H1 (cell line): ENCODE measurements around the gene BCL2A1. TPM values are rescaled to one million over a fixed set of nuclear protein-coding genes. Genes with fewer than 3 reads are reported as not detected.

ENCODE experiments used
- CHD1 ChIP-seq: IDR thresholded peaks from 2 replicates; pipeline ENCODE4 v1.6.1; 2012; ENCODE audit warnings: low read depth, low read length, improper control_type of control experiment
- CTCF ChIP-seq, 3 experiments: IDR thresholded peaks; 1 replicate in 2 of 3; 2 replicates in 1 of 3; pipeline versions ENCODE4 v1.5.1 to v1.6.1; 2011; ENCODE audit warnings: low read length in 3 of 3, mild to moderate bottlenecking in 3 of 3, inconsistent platforms in 2 of 3, low read depth in 1 of 3, moderate library complexity in 1 of 3; ENCODE audit not compliant: insufficient read depth in 1 of 3; ENCODE audit errors: control extremely low read depth in 1 of 3
- NANOG ChIP-seq: IDR thresholded peaks from 2 replicates; pipeline ENCODE4 v1.6.1; 2011; ENCODE audit warnings: low read length, low read depth, mild to moderate bottlenecking, inconsistent platforms; ENCODE audit not compliant: insufficient read depth, poor library complexity, severe bottlenecking
- SP4 ChIP-seq: IDR thresholded peaks from 2 replicates; pipeline ENCODE4 v1.6.1; 2012; ENCODE audit warnings: low read length, inconsistent platforms
- SUZ12 ChIP-seq: fragments of 200-600 bp; sonication (generic); IDR thresholded peaks from 2 replicates; pipeline ENCODE4 v1.6.1; 2012; ENCODE audit warnings: mild to moderate bottlenecking, inconsistent platforms, low read length, moderate library complexity, mixed read lengths
- polyA plus RNA-seq, 7 experiments: library from polyadenylated mRNA; depleted of rRNA in 3 of 7; stranded (reverse) in 5 of 7; unstranded in 2 of 7; fragments of >200 nt in 5 of 7; fragments of 200-250 nt in 2 of 7; gene quantifications; 1 replicate in 5 of 7; 2 replicates in 1 of 7; 4 replicates in 1 of 7; pipeline versions ENCODE4 v1.2.1 to v1.2.3, GENCODE V29; 2011 to 2013; ENCODE audit warnings: missing spikeins in 2 of 7, mixed read lengths in 2 of 7
- total RNA-seq: library from RNA; stranded (reverse); fragmentation: NEBNext Ultra II Directional; extraction: Animal tissue kit (Norgen Biotek cat#: 25700); gene quantifications from 2 replicates; pipeline ENCODE4 v1.2.1, GENCODE V29; 2021

Gene BCL2A1
- total and polyA plus RNA-seq, 2 of the 8 experiments (the other 6 are each of a cell fraction or from before 2014, with no cell fraction given), result not detected

- TF ChIP-seq NANOG, result no peak
- no peak for TF ChIP-seq SUZ12
- no peak for TF ChIP-seq CHD1
- no peak for TF ChIP-seq SP4
- TF ChIP-seq CTCF (IDR thresholded peaks at IDR 0.05; ENCODE audit: control extremely low read depth in 1 of 3, insufficient read depth in 1 of 3, low read depth in 1 of 3, low read length in 3 of 3), result no peak
These were observed 6.5 kb upstream of the BCL2A1 start (continued) for GRCh38 chr15:79977431-79978054.
